Fibroblast of skin of left quadriceps (primary cell): ENCODE results near the gene SPIC.
"Not testable (repeated sequence)": the region's sequence is repeated elsewhere in the genome, so short reads cannot be mapped to it uniquely, and the experiment has no call there.

Experiments used
- DNase-seq, 2 experiments: peaks; one replicate each; pipeline ENCODE4 v3.0.0-alpha.2; 2013; ENCODE audit warnings: low read depth in 2 of 2

SPIC gene

GRCh38 chr12:101474711-101475386 lies at the start of gene SPIC:
SPIC (plus strand) TSS chr12:101475336; CDS start chr12:101476905, 1,569 bp downstream.
- no peak for DNase-seq

DNA sequence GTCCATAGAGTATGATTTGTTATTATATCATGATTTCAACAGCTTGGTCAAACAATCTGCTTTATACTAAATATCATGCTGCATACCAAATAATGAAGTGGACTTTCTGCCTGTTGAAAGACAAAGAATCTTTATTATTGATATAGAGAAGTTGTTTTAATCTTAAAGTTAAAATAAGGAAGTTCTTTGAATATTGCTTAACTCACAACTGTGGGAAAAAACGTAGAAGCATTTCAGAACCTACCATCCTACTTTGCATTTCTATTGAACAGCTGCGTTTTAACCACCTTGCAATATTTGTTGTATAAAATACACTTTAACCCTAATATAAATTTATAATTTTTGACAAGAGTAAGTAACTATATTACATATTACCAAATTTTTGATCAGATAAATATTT lies 44.7 kb upstream of the SPIC start:
- DNase-seq = no peak

GRCh38 chr12:101436136-101436535 lies 39.0 kb upstream of the SPIC start:
- no peak for DNase-seq

GRCh38 chr12:101439236-101439635 lies 35.9 kb upstream of the SPIC start:
- DNase-seq = no peak

DNA sequence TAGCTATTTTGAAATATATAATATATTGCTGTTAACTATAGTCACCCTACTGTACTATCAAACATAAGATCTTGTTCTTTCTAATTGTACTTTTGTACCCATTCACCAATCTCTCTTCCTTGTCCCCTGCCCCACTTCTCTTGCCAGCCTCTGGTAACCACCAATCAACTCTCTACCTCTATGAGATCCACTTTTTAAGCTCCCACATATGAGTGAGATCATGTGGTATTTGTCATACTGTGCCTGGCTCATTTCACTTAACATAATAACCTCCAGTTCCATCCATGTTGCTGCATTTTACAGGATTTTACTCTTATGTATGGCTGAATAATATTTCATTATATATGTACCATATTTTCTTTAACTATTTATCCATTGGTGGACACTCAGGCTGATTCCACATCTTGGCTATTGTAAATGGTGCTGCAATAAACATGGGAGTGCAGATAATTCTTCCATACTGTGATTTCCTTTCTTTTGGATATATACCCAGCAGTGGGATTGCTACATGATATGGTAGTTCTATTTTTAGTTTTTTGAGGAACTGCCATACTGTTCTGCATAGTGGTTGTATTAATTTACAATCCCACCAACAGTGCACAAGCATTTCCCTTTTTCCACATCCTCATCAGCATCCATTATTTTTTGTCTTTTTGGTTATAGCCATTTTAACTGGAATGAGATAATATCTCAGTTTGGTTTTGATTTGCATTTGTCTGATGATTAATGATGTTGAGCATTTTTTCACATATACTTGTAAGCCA lies 33.5 kb upstream of the SPIC start:
- no peak for DNase-seq

DNA sequence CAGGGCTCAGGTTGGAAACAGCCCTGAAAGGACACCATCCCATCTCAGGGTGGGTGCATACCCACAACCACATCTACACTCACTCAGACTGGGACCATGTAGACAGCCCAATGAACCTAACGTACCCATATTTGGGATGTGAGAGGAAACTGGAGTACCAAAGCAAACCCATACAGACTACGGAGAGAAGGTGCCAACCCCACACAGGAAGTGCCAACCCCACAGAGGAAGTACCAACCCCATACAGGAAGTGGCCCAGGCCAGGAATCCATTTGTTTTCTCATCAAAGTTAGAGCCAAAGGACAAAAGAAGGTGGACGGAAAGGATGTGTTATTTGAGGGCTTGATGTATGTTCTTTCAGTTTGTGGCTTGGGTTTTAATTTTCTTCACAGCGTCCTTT lies 19.5 kb upstream of the SPIC start:
- DNase-seq = no peak

GRCh38 chr12:101459642-101460346 lies 15.3 kb upstream of the SPIC start:
- DNase-seq = no peak

DNA sequence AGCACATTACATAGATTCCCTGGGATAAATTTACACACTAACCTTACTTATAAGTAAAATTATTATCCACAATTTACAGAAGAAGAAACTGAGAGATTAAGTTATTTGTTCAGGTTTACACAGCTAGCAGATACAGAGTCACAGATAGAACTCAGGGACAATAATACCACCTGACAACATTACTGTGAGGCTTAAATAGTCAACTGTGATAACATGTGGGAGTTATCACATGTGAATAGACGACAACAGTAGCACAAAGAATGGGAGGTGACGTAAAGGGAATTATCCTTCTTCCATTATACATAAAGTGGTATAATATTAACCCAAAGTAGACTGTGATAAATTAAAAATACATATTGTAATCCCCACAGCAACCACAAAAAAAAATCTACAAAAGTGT lies 6.2 kb upstream of the SPIC start:
- DNase-seq = no peak

DNA sequence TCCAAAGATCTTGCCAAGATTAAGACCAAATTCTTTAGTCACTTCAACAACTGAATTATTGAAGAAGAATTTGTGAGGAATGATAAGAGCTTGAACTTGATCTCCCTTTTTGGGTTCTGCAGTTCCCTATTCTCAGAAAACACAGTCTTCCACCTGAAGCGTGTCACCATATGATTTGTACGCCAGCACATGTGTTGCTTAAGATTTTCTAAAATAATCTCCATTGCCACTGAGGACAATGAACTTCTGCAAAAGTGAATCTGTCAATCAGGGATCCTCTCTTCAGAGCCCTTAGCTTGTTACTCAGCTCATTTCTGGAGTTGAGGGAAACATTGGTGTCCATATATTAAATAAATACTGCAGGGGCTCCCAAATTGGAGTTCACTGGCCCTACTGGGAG lies 4.2 kb upstream of the SPIC start:
- no peak for DNase-seq

- DNase-seq = not testable (repeated sequence)
These were observed 3.3 kb upstream of the SPIC start for GRCh38 chr12:101471878-101472277.

GRCh38 chr12:101474248-101474647 lies 888 bp upstream of the SPIC start:
- no peak for DNase-seq

DNA sequence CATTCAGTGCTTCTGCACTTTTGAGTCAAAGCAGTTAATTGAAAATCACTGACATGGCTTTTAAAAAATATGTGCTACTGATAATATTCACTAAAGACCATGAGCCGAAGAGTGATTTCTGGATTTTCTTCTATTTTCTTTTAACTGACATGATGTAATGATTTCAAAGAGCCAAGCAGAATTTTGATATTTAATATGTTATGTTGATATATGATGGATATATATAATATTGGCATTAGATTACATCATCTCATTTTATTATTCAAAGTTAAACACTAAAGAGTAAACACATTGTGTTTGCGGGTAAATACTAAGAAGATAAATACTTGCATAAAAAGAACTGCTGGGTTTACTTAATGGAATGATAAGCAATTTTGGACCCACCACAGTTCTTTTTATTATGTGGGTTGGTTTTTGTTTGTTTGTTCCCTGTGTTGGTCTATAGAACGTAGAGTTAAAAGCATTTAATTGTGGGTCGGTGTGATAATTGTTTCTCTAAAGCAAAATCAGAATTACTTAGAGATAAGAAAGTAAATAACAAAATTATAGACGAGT lies 692 bp downstream of the SPIC start:
- DNase-seq = no peak

DNA sequence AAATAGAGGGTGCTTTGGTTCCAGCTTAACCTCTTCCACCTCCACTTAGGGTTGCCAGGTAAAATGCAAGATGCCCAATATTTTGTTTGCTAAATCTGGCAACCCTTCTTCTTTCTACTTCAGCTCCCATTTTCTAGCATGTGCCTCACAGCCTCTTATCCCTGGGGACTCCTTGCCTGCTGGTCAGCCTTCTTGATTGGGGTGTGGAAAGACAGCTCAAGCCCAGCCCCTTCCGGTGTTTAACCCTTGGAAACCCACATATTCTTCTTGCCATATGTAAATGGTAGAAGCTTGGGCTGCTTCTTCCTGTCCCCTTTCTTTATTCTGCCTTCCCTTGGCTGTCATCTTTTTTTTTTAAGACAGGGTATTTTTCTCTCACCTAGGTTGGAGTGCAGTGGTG lies 5.7 kb downstream of the SPIC start:
- no peak for DNase-seq

GRCh38 chr12:101485021-101485420 lies 9.9 kb downstream of the SPIC start:
- no peak for DNase-seq

DNA sequence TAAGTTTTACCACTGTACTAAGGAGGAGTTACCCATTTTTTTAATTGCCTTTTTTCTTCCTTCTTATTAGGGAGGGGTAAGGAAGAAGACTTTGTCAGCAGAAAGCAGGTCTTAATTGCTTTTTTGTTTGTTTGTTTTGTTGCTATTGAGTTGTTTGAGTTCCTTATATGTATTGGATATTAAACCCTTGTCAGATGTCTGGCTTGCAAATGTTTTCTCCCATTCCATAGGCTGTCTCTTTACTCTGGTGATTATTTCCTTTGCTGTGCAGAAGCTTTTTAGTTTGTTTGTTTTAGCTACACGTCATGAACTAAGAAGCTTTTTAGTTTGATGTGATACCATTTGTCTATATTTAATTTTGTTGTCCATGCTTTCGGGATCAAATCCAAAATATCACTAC lies 13.3 kb downstream of the SPIC start:
- DNase-seq = no peak

DNA sequence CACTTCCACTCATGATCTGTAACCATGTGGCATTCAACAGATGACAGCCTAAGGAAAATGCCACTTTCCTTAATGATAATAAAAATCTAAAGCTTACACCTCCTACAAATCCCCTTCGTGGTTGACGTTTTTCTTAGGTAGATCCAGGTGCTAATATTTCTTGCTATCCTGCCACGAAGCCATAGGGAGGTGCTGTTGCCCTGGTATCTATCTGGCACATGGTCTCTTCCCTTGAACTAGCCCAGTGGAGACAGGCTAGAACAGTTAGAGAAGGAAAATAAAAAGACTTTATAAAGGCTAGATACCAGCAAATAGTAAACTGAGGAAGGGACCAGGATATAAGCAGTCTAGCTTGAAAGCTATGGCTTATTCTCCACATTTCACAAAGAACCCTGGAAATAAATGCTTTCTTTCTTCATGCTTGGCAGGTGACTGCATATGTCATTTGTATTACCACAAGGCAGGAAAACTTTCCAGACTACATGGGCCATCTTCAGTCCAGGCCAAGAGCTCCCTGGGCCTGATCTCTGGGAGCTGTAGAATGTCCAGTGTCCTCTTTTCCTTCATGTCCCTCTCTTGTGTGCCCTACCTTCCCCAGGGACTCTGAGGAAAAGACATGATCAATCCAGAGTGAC lies 15.3 kb downstream of the SPIC start:
- no peak for DNase-seq

GRCh38 chr12:101491329-101491728 lies 16.2 kb downstream of the SPIC start:
- no peak for DNase-seq

DNA sequence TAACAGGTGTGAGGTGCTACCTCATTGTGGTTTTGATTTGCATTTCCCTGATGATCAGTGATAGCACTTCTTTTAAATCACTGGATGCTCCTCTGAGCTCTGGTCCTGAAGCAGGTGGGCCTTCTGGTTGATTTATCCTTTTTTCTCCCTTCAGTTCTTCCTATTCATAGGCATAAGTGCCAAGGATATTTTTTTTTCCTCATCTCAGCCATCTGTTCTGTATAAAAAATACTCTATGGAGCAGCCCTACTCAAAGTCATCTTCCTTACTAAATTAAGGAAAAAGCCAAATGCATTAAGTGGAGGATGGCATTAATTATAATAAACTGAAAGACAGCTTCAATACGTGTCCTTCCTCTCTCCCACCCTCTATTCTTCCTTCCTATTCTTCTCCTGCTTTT lies 18.4 kb downstream of the SPIC start:
- DNase-seq = no peak

DNA sequence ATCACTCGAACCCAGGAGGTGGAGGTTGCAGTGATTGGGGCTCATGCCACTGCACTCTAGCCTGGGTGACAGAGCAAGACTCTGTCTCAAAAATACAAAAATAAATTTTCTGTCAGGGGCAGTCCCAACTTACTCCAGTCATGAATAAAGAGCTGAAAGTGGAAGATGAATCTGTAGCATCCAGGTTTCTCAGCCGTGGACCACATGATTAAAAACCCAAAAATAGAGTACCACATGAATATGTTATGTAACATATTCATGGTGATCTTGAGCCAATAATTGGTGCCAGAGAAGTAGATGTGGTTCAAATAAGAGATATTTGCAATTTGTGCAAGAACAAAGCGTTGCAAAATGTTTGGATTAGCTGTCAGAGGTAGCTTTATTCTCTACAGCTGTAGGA lies 23.1 kb downstream of the SPIC start:
- DNase-seq = no peak

- no peak for DNase-seq
These were observed 26.4 kb downstream of the SPIC start for GRCh38 chr12:101501410-101501995.

DNA sequence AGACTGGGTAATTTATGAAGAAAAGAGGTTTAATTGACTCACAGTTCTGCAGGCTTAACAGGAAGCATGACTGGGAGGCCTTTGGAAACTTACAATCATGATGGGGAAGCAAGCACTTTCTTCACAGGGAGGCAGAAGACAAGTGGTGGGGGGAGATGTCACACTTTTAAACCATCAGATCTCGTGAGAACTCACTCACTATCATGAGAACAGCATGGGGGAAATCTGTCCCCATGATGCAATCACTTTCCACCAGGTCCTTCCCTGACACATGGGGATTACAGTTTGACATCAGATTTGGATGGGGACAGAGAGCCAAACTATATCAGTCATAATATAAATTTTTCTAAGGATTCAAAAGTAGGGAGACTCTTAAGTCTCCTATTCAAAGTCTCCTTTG lies 46.0 kb downstream of the SPIC start:
- no peak for DNase-seq

DNA sequence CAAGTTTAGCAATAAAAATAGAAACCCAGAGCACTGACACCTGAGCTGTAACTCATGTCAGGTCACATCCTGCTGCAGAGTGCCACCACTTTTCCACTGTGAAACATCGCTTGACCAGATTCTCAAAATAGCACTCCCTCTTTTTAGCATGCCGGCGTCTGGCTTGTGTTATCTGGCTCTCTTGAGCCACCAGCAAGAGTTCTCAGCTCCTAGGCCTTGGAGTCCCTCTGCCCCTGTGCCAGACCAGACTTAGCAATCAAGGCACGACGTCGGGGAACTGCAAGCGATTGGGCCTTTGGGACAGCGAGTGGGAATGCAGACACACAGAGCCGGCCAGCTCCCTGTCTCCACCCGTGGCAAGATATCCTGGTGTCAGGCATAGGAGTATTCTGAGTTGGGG lies 52.5 kb downstream of the SPIC start:
- no peak for DNase-seq
